Osteocyte (in vitro differentiated cells): ENCODE data around the gene DGKZ. TPM values are rescaled to one million over a fixed set of nuclear protein-coding genes. Genes with fewer than 3 reads are reported as not detected.
"Not testable (repeated sequence)": the region's sequence is repeated elsewhere in the genome, so short reads cannot be mapped to it uniquely, and the experiment has no call there.

Experiments used
- DNase-seq: peaks from one replicate; pipeline ENCODE4 v3.0.0; 2021; ENCODE audit warnings: mixed read lengths; ENCODE audit not compliant: unreplicated experiment; ENCODE audit errors: extremely low spot score
- H3K27ac Mint-ChIP-seq: one replicate; pipeline ENCODE4 v1.8.0; 2021; ENCODE audit warnings: mild to moderate bottlenecking, mixed read lengths; ENCODE audit not compliant: unreplicated experiment
- H3K27me3 Mint-ChIP-seq: one replicate; pipeline ENCODE4 v1.8.0; 2021; ENCODE audit warnings: mixed read lengths; ENCODE audit not compliant: unreplicated experiment
- H3K36me3 Mint-ChIP-seq: one replicate; pipeline ENCODE4 v1.8.0; 2021; ENCODE audit warnings: mixed read lengths; ENCODE audit not compliant: unreplicated experiment
- H3K4me1 Mint-ChIP-seq: one replicate; pipeline ENCODE4 v1.8.0; 2021; ENCODE audit warnings: mixed read lengths; ENCODE audit not compliant: unreplicated experiment
- H3K4me3 Mint-ChIP-seq: one replicate; pipeline ENCODE4 v1.8.0; 2021; ENCODE audit warnings: mild to moderate bottlenecking, moderate library complexity, mixed read lengths; ENCODE audit not compliant: unreplicated experiment
- H3K9me3 Mint-ChIP-seq: one replicate; pipeline ENCODE4 v1.8.0; 2021; ENCODE audit warnings: mixed read lengths; ENCODE audit not compliant: unreplicated experiment
- CTCF ChIP-seq: fragments of 200-600 bp; sonication (generic); IDR thresholded peaks from 2 replicates; pipeline ENCODE4 v1.5.0; 2021; ENCODE audit warnings: antibody characterized with exemption, mild to moderate bottlenecking, moderate library complexity
- long read RNA-seq: library from polyadenylated mRNA; unstranded; transcript quantifications from one replicate; pipeline ENCODE4 v2.0.0, GENCODE V29; 2021
- total RNA-seq: library from RNA; stranded (reverse); gene quantifications from 2 replicates; pipeline ENCODE4 v1.2.1, GENCODE V29; 2021

Gene DGKZ
- 48.6 and 49.9 TPM in 2 replicates for total RNA-seq
- long read RNA-seq, partial matches to known transcripts = 1 of 1 reads
- long read RNA-seq, other reads (novel, unspliced or antisense) = 0 of 1 reads

GRCh38 chr11:46346886-46347636 is at the start of gene DGKZ:
Gene DGKZ (plus strand): TSS chr11:46347463. CDS start chr11:46347660, 197 bp downstream.
- Mint-ChIP-seq H3K4me1 (peaks cover 39% of the 10 kb centered on the region), H3K4me3 (peak within 1 kb of the TSS; percentile 75), H3K36me3 (no peaks in the 10 kb centered on the region), H3K27me3 (peaks cover 4% of the 10 kb centered on the region), H3K9me3 (no peaks in the 10 kb centered on the region), H3K27ac (peak within 1 kb of the TSS; percentile 41)
- DNase-seq = peak; percentile 97
- TF ChIP-seq CTCF = peak; percentile 83

GRCh38 chr11:46298699-46299433 is 48.4 kb upstream of the DGKZ start:
- TF ChIP-seq CTCF = no peak
- H3K36me3 Mint-ChIP-seq = peaks cover 17% of the 10 kb centered on the region
- H3K4me1 Mint-ChIP-seq = peaks cover 45% of the 10 kb centered on the region

GRCh38 chr11:46299451-46299961 is 47.8 kb upstream of the DGKZ start:
- Mint-ChIP-seq H3K27ac (peak overlapping the region; percentile 67), H3K4me1 (peaks cover 39% of the 10 kb centered on the region), H3K27me3 (no peaks in the 10 kb centered on the region), H3K36me3 (peaks cover 17% of the 10 kb centered on the region), H3K4me3 (no peak overlapping the region), H3K9me3 (no peaks in the 10 kb centered on the region)
- TF ChIP-seq CTCF = no peak
- no peak for DNase-seq

More at GRCh38 chr11:46298699-46299433, 48.4 kb upstream of the DGKZ start:
- H3K4me3 Mint-ChIP-seq = no peak overlapping the region
- H3K27me3 Mint-ChIP-seq = no peaks in the 10 kb centered on the region
- no peak for DNase-seq
- peak overlapping the region; percentile 67 for H3K27ac Mint-ChIP-seq
- H3K9me3 Mint-ChIP-seq = no peaks in the 10 kb centered on the region

GRCh38 chr11:46300270-46300669 is 47.0 kb upstream of the DGKZ start:
- peaks cover 33% of the 10 kb centered on the region for H3K4me1 Mint-ChIP-seq
- no peaks in the 10 kb centered on the region for H3K9me3 Mint-ChIP-seq
- H3K27me3 Mint-ChIP-seq = no peaks in the 10 kb centered on the region
- TF ChIP-seq CTCF = no peak
- H3K27ac Mint-ChIP-seq = no peak overlapping the region
- DNase-seq = no peak
- peaks cover 17% of the 10 kb centered on the region for H3K36me3 Mint-ChIP-seq
- H3K4me3 Mint-ChIP-seq = no peak overlapping the region

GRCh38 chr11:46302866-46303265 is 44.4 kb upstream of the DGKZ start:
- H3K4me3 Mint-ChIP-seq = no peak overlapping the region
- no peak for TF ChIP-seq CTCF
- H3K27me3 Mint-ChIP-seq = no peaks in the 10 kb centered on the region
- H3K4me1 Mint-ChIP-seq = peaks cover 18% of the 10 kb centered on the region
- no peak overlapping the region for H3K27ac Mint-ChIP-seq
- H3K9me3 Mint-ChIP-seq = no peaks in the 10 kb centered on the region
- DNase-seq = no peak
- peaks cover 20% of the 10 kb centered on the region for H3K36me3 Mint-ChIP-seq

GRCh38 chr11:46304036-46304435 is 43.2 kb upstream of the DGKZ start:
- not testable (repeated sequence) for H3K4me3 Mint-ChIP-seq, H3K9me3 Mint-ChIP-seq, DNase-seq, H3K27me3 Mint-ChIP-seq, H3K27ac Mint-ChIP-seq
- Mint-ChIP-seq H3K36me3 (peaks cover 20% of the 10 kb centered on the region), H3K4me1 (peaks cover 16% of the 10 kb centered on the region)
